Ascending aorta (tissue), 2 donors: ENCODE data around the gene ACBD4. TPM values are rescaled to one million over a fixed set of nuclear protein-coding genes. Genes with fewer than 3 reads are reported as not detected.

Source experiments
- DNase-seq, 2 donors: peaks; one replicate each; pipeline ENCODE4 v3.0.0-alpha.2; 2019; ENCODE audit warnings: low spot score in 2 of 2
- H3K27ac ChIP-seq, 2 donors: fragments of 200-600 bp; sonication (generic); one replicate each; pipeline ENCODE4 v1.5.1; 2016 to 2017; ENCODE audit warnings: mild to moderate bottlenecking in 1 of 2
- H3K27me3 ChIP-seq: fragments of 200-600 bp; sonication (generic); one replicate; pipeline ENCODE4 v1.5.1; 2017
- H3K36me3 ChIP-seq, 2 donors: fragments of 200-600 bp; sonication (generic); one replicate each; pipeline ENCODE4 v1.5.1; 2016
- H3K4me1 ChIP-seq, 2 donors: fragments of 200-600 bp; sonication (generic); one replicate each; pipeline ENCODE4 v1.5.1; 2016 to 2017; ENCODE audit warnings: mild to moderate bottlenecking in 1 of 2
- H3K4me3 ChIP-seq, 2 donors: fragments of 200-600 bp; sonication (generic); one replicate each; pipeline ENCODE4 v1.5.1; 2016 to 2017; ENCODE audit warnings: mild to moderate bottlenecking in 1 of 2
- H3K9me3 ChIP-seq, 2 donors: fragments of 200-600 bp; sonication (generic); one replicate each; pipeline ENCODE4 v1.5.1; 2016
- intact Hi-C: fragments of 100-400 bp; cut with DNase I; formaldehyde crosslinking; loops from one replicate; pipeline ENCODE4 v1.15.1; 2023
- total RNA-seq: library from RNA; depleted of rRNA; stranded (reverse); fragments of >200 nt; gene quantifications from one replicate; pipeline ENCODE4 v1.1.0, GENCODE V29; 2016
- TF ChIP-seq, protein P1 (sequence below), 3 experiments: fragments of 200-600 bp in 2 of 3; fragments of 450-650 bp in 1 of 3; sonication (generic) in 2 of 3; IDR thresholded peaks; one replicate each; pipeline ENCODE4 v1.5.1; 2016 to 2019; ENCODE audit warnings: antibody characterized with exemption in 3 of 3, mild to moderate bottlenecking in 1 of 3, moderate library complexity in 1 of 3

The ACBD4 gene
- total RNA-seq, 1 donor from 2014 or later = 14.7 TPM

DNA sequence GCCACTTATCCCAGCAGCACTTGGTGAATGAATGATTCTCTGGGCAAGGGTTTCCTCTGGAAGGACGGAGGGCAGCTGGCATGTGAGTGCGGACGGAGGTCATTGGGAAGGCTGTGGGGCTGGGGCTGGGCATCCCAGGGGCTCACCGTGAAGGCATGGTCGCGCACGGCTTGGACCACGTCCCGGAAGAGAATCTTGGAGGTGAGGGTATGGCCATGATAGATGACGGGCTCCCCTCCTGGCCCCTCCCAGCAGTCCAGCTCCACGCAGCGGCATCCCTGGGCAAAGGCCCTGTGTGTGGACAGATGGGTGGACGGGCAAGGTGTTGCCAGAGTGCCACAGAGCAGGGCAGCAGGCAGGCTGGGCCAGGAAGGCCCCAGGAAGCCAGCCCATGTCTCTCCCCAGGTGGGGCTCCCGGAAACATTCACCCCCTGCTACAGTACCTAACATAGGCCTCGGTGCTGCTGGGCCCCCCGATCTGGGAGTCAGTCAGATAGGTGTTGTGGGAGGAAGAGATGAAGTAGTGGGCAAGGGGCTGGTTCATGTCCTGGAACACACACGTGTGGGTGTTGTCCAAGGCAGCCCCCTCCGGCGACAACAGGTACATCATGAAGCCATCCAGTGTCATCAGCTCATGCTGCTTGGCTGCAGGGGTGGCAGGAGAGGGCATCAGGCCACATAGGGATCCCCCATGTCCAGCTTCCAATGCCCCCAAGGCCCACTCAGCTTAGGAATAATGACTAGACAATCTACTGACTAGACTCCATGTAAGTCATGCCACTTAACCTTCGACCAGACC, 17.4 kb upstream of the ACBD4 start:
- Histone ChIP-seq H3K27ac (peak overlapping the region in 1 of 2 donors; percentile 2), H3K4me1 (peaks cover 5 to 13% of the 10 kb centered on the region in 2 donors), H3K9me3 (no peaks in the 10 kb centered on the region), H3K36me3 (peaks cover 60 to 78% of the 10 kb centered on the region in 2 donors), H3K27me3 (no peaks in the 10 kb centered on the region), H3K4me3 (no peak overlapping the region)
- TF ChIP-seq, protein P1, sequence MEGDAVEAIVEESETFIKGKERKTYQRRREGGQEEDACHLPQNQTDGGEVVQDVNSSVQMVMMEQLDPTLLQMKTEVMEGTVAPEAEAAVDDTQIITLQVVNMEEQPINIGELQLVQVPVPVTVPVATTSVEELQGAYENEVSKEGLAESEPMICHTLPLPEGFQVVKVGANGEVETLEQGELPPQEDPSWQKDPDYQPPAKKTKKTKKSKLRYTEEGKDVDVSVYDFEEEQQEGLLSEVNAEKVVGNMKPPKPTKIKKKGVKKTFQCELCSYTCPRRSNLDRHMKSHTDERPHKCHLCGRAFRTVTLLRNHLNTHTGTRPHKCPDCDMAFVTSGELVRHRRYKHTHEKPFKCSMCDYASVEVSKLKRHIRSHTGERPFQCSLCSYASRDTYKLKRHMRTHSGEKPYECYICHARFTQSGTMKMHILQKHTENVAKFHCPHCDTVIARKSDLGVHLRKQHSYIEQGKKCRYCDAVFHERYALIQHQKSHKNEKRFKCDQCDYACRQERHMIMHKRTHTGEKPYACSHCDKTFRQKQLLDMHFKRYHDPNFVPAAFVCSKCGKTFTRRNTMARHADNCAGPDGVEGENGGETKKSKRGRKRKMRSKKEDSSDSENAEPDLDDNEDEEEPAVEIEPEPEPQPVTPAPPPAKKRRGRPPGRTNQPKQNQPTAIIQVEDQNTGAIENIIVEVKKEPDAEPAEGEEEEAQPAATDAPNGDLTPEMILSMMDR (IDR thresholded peaks at IDR 0.05) = no peak
- DNase-seq = peak in 1 of 2 donors; percentile 59
- intact Hi-C loops = no loop called here

DNA sequence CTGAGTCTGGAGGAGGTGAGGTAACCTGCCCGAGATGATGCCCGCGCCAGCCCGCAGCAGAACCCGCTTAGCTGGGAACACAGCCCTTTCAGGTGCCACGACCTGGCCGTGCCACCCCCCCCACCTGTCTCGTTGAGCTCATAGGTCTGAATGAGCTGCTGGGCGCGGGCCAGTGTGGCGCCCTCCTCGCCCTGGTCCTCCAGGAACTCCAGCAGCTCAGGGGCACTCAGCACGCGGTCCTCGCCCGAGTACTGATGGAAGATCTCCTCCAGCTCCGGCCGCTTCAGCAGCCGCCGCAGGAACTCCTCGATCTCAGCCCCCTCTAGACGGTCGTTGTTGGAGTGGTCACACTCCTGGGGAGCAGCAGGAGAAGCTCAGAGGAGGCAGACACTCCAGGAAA, 16.8 kb upstream of the ACBD4 start:
- peak overlapping the region in 1 of 2 donors; percentile 2 for H3K27ac ChIP-seq
- no peaks in the 10 kb centered on the region for H3K27me3 ChIP-seq
- intact Hi-C loops = no loop called here
- peaks cover 10 to 19% of the 10 kb centered on the region in 2 donors for H3K4me1 ChIP-seq
- no peak overlapping the region for H3K4me3 ChIP-seq
- no peaks in the 10 kb centered on the region for H3K9me3 ChIP-seq
- H3K36me3 ChIP-seq = peaks cover 53 to 72% of the 10 kb centered on the region in 2 donors
- TF ChIP-seq, protein P1 (IDR thresholded peaks at IDR 0.05) = no peak
- peak in 1 of 2 donors; percentile 60 for DNase-seq

DNA sequence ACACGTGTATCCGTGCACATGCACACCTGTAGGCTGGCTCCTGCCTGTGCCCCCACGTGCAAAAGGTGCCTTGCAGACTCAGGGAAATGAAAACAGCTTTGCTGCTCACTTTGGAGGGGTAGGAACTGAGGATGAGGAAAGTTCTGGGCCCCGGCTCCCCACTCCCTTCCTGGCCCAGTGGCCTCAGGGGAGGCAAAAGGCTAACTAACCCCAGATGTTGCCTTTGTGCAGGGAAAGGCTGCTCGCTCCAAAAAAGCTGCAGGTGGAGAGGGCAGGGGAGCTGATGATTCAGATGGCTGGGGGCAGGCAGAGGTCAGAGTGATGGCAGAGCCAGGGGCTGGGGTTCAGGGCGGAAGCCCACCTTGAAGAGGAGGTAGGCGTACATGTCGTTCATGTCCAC, 15.5 kb upstream of the ACBD4 start:
- no peak for DNase-seq
- Histone ChIP-seq H3K4me1 (peaks cover 16 to 31% of the 10 kb centered on the region in 2 donors), H3K9me3 (no peaks in the 10 kb centered on the region), H3K4me3 (no peak overlapping the region), H3K27me3 (no peaks in the 10 kb centered on the region), H3K27ac (no peak overlapping the region), H3K36me3 (peaks cover 46 to 59% of the 10 kb centered on the region in 2 donors)
- intact Hi-C loops = no loop called here
- TF ChIP-seq, protein P1 (IDR thresholded peaks at IDR 0.05) = no peak

DNA sequence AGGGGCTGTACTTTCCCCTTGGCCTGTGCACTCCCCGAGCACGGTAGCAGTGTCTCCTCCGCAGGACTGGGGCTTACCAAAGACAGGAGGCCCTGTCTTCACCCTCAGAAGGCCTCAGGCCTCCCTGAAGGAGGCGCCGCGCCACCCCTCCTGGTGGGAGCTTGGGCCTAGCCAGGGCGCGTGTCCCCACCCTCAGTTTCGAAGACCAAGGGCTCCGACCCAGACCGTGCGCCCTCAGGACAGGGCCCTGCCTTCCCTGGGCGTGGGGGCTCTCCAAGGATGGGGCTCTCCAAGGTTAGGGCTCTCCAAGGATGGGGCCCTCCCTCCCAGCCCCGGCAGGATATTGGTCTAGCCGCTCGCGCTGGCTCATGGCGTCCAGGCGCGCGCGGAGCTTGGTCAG, 14.9 kb upstream of the ACBD4 start:
- H3K4me1 ChIP-seq = peaks cover 16 to 31% of the 10 kb centered on the region in 2 donors

DNA sequence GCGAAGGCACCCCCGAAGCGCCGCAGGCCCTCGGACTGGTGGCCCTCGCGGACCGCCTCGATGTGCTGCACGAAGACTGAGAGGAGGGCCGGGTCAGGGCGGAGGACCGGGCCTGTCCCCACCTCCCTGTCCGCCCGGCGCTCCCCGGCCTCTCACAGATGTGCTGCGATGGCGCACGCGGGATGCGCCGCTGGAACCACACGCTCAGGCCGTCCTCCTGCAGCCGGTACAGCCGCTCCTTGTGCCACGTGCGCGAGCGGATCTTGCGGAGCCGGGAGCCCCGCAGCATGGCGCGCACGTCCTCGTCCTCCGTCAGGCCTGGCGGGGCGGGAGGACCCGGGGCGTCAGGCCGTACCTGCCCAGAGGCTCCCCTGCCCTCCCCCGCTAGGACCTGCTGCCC, 14.4 kb upstream of the ACBD4 start:
- H3K4me1 ChIP-seq = peaks cover 16 to 31% of the 10 kb centered on the region in 2 donors
- H3K36me3 ChIP-seq = peaks cover 42 to 50% of the 10 kb centered on the region in 2 donors
- H3K4me3 ChIP-seq = no peak overlapping the region
- no peaks in the 10 kb centered on the region for H3K27me3 ChIP-seq
- TF ChIP-seq, protein P1 (IDR thresholded peaks at IDR 0.05) = no peak
- DNase-seq = no peak
- peak overlapping the region; percentile 79 to 87 for H3K27ac ChIP-seq
- intact Hi-C loops = no loop called here
- no peaks in the 10 kb centered on the region for H3K9me3 ChIP-seq

More for the DNA sequence above, 14.9 kb upstream of the ACBD4 start:
- intact Hi-C loops = no loop called here
- DNase-seq = no peak
- Histone ChIP-seq H3K36me3 (peaks cover 45 to 53% of the 10 kb centered on the region in 2 donors), H3K9me3 (no peaks in the 10 kb centered on the region), H3K27me3 (no peaks in the 10 kb centered on the region), H3K27ac (no peak overlapping the region), H3K4me3 (no peak overlapping the region)
- TF ChIP-seq, protein P1 (IDR thresholded peaks at IDR 0.05) = no peak
